Measurements from ENCODE around the gene ZNF23.
A peak's percentile ranks its signal among the peaks of the same experiment; 100 is the strongest.
"Not testable (repeated sequence)": the region's sequence is repeated elsewhere in the genome, so short reads cannot be mapped to it uniquely, and the experiment has no call there.

ZNF23 gene

DNA sequence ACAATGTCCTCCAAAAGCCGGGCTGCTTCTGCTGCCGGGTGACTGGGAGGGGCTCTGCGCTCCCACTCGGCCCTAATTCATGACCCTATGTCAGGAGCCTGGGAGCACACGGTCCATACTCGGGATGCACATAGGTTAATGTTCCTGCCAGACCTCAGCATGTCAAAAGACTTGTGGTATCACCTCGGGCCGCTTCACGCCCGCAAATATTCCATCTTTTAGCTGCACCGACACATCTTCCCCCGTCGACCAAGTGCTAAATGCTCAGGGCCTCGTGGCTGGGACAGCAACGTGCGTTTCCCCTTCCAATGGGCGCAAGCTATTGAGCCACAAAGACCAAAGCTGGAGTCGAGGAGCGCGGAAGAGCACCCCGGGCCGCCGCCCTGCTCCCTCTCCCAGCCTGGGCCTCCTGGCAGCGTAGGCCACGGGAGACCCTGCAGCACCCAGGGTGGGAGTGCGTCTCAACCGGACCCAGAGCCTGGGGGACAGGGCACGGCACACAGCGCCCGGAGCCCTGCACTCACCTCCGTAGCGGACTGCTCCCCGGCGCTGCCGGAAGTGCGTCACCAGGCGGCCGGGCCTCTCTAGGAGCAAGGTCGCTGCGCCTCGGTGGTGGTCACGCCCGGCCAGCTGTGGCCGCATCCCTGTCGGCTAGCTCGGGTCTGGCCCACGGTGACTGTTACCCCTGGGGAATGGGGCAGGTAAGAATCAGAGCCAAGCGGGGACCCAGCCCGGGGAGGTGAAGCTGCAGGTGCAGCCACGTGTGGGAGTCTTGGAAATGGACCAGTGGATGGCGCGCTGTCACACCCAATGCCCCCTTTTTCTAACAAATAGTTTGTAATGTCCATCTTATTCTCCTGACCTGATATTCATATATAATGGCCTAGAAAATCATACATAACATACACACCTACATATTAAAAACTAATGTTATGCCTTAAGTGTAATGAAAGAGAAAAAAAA is at the start of gene ZNF23:
Gene ZNF23, minus strand, starts transcription at position 562 of the 963 bp plus-strand sequence. CDS start 5,451 bp downstream, outside the sequence.
- DNase-seq, result peak; percentile 70

- no peak for DNase-seq
These were observed 45.0 kb upstream of the ZNF23 start for GRCh38 chr16:71507061-71507460.

DNA sequence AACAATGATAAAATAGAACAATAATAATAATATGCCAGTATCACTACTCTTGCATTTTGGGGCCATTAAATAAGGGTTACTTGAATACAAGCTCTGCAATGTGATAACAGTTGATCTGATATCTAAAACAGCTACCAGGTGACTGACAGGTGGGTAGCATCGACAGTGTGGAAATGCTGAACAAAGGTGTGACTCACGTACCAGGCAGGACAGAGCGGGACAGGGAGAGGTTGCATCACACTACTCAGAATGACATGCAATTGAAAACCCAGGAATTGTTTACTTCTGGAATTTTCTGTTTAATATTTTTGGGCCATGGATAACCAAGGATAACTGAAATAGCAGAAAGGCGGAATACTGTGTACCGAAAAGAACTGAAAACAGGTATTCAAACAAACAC is 42.9 kb upstream of the ZNF23 start:
- no peak for DNase-seq

DNA sequence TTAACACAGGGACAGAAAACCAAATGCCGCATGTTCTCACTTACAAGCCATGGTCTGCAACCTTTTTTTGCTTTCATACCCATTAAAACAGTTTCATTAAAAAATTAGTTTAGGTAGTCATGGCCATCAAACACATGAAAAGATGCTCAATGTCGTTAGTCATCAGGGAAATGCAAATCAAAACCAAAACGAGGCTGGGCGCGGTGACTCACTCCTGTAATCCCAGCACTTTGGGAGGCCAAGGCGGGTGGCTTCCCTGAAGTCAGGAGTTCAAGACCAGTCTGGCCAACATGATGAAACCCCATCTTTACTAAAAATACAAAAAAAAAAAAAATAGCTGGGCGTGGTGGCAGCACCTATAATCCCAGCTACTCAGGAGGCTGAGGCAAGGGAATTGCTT is 42.0 kb upstream of the ZNF23 start:
- DNase-seq, result not testable (repeated sequence)

DNA sequence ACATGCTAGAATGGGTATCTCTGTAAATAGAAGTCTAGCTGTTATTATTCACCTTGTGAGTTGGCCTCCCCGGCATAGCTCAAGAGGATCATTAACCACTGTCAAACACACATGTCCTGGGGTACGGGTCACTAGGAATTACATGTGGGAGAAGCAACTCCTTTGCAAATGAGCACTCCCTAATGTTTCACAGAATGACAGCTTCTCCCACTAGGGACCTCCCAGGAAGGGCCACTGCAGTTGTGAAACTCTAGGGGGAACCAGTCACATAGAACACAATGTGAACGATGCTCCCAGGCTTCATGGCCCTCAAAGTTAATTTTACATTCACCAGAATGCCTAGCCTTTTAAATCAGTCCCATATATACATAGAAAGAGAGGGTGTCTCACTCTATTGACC is 39.5 kb upstream of the ZNF23 start:
- DNase-seq, result no peak

GRCh38 chr16:71500964-71501363 is 38.9 kb upstream of the ZNF23 start:
- no peak for DNase-seq

DNA sequence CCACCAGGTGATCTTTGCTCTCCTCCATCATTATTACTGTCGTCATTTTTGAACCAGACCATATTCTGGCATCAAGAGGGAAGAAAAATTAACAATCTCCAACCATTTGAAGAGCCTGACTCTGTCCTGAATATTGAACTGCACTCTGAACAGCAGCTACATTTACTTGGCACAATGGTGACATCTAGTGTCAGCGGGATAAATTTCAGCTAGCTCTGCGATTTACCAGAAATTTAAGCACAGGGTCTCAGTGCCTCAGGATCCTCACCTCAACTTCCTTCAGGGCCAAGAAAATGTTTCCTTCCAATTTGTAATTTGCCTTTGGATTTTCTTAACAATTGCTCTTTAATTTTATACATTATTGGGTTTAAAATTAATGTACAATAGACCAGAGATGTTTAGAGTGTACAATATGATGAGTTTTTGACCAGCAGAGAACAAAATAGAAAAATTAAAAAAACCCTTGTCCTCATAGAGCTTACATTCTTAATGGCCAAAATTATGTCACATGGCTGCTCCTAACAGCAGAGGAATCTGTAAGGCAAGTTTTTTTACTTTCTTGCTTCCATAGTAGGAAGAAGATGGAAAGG is 37.8 kb upstream of the ZNF23 start:
- peak; percentile 49 for DNase-seq

DNA sequence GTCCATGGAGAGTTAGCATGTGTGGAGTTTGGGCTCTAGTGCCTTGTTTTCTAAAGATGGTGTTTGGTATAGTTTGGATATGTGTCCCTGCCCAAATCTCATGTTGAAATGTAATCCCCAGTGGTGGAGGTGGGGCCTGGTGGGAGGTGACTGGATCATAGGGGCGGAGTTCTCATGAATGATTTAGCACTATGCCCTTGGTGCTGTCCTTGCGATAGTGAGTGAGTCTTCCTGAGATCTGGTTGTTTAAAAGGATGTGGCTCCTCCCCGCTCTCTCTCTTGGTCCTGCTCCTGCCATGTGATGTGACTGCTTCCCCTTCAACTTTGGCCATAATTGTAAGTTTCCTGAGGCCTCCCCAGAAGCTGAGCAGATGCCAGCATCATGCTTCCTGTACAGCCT is 36.0 kb upstream of the ZNF23 start:
- no peak for DNase-seq

- DNase-seq, result no peak
These were observed 31.2 kb upstream of the ZNF23 start for GRCh38 chr16:71493213-71493612.

- no peak for DNase-seq
These were observed 30.7 kb upstream of the ZNF23 start for GRCh38 chr16:71492786-71493185.

DNA sequence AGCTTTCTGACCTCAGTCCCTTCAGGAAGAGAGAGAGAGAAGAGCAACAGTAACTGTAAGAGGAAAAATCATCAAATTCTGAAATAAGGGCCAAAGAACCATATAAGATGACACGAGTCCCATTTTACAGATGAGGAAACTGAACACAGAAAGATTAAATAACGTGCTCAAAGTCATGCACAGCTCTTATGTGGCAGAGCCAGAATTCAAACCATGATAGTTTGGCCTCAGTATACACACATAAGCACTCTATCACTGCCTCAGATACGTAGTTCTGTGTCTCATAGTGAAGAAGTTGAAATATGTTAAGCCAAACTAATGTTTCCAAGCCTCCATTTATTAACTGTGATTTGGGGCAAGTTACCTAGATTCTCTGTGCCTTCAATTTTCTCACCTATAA is 29.0 kb upstream of the ZNF23 start:
- no peak for DNase-seq

- no peak for DNase-seq
These were observed 28.3 kb upstream of the ZNF23 start for GRCh38 chr16:71490361-71490760.

DNA sequence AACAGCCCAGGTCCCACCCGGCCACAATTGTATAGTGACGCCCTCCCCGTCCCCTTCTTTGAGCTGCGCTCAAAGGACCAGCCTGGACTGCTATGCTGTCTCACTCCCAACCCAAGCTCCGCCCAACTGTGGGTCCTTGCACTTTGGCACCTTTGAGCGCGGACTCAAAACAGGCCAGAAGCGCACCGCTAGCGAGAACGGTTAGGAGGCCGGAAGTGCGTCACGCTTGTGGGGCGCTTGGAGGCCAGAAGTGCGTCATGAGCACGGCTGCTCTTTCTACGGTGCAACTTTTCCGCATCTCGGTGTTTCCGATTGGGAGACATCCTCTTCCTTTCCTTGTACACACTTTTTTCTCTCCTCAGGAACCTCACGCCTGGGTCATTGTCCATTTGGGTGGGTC is 27.1 kb upstream of the ZNF23 start, which contains the start of gene ZNF19:
Gene ZNF19, minus strand, starts transcription at position 203 of the 400 bp plus-strand sequence. CDS start 7,210 bp downstream, outside the sequence.
- no peak for DNase-seq

DNA sequence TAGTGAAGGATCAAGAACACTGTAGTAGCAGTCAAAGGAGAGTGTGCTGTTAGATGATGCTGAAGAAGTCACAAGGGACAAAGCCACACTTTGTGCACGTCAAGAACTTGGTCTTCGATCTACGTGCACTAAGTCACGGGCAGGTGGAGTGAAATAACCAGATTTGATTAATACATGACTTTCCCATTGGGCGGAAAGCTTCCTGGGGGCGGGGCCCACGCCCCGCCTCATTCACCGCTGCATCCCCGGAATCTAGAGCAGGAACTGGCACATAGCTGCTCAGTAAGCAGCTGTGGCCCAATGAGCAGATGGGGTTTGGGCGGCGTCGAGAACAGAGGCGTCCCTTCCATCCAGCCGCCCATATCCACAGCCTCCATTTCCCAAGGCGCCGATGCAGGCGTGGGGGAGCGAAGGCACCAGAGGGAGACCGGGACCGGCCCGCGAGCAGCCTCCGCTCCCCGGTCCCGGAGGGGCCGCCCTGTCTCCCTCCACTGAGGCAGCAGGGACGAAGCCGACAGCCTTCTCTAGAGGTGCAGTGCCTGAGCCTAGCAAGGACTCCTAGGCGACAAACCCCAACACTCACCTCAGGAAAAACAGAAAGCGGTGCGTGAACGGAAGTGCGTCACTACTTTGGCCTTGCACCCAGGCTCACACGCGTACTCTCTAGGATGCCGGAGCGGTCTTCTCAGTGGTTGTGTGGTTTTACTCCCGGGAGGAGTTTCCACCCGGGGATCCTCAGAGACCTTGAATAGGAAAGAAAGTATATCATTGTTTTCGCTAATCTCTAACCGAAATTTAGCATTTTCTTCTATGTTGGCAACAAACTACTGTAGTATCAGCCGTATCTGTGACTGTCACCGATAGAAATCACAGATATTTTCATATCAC is 22.2 kb upstream of the ZNF23 start:
- DNase-seq, result peak; percentile 91

GRCh38 chr16:71482569-71482968 is 20.5 kb upstream of the ZNF23 start:
- no peak for DNase-seq

GRCh38 chr16:71480956-71481355 is 18.9 kb upstream of the ZNF23 start:
- DNase-seq, result no peak

- no peak for DNase-seq
These were observed 17.4 kb upstream of the ZNF23 start for GRCh38 chr16:71479420-71479819.

- DNase-seq, result no peak
These were observed 14.5 kb upstream of the ZNF23 start for GRCh38 chr16:71476457-71477124.

DNA sequence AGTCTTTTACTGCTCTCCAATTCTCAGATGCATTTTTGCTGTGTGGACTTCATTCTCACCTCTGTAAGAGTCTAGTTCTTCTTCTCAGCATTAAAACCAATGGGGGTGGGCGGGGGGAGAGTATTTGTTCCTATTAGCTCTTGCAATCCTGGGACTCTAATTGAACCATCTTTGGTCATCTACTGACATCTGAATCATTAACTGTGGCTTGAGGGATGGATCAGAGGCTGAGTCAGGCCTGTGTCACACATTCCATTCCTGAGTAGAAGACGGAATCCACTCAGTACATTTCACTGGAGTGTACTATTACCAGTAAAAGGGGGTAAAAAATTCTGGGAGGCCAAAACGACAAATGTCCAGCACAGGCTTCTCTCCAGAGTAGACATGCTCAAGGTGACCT is 12.8 kb upstream of the ZNF23 start:
- peak; percentile 94 for DNase-seq

GRCh38 chr16:71473891-71474290 is 11.8 kb upstream of the ZNF23 start:
- DNase-seq, result no peak

GRCh38 chr16:71472931-71473330 is 10.9 kb upstream of the ZNF23 start:
- no peak for DNase-seq

DNA sequence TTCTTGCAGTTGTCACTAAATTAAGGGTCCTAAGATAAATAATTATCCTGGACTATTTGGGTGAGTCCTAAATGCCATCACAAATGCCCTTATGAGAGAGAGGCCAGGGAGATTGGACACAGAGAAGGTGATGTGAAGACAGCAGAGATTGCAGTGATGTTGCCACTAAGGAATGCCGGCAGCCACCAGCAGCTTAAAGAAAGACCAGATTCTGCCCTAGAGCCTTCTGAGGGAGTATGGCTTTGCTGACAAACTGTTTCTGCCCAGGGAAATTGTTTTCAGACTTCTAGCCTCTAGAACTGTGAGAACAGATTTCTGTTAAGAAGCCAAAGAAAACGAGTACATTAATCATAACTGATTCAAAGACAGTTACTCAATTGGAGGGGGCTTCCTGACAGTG is 10.0 kb upstream of the ZNF23 start:
- DNase-seq, result no peak

DNA sequence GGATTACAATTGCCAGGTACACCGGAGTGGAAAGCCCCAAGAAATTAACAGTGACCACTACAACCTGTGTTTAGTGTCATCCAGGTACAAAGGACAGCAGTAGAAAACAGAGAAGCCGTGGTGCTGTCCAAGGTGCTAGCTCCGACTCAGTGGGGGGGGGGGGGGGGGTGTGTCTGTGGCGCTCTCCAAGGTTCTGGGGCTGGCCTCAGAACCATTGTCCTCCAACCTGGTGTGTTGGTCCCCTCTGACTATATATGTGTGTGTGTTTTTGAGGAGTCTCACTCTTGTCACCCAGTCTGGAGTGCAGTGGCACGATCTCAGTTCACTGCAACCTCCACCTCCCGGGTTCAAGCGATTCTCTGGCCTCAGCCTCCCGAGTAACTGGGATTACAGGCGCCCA is 5.8 kb upstream of the ZNF23 start:
- DNase-seq, result peak; percentile 39
